ENCODE data around the gene CITED1. TPM values are rescaled to one million over a fixed set of nuclear protein-coding genes. Genes with fewer than 3 reads are reported as not detected.

CITED1 gene
- total and polyA plus RNA-seq, 2 donors (not counting 3 experiments of a cell fraction or from before 2014, with no cell fraction given): not detected

GRCh38 chrX:72254816-72255215 lies 50.9 kb downstream of the CITED1 start:
- Histone ChIP-seq H3K9me1 (replicated peaks; ENCODE audit: control insufficient read depth, extremely low read depth, insufficient read depth, low read length) (no peaks in the 10 kb centered on the region), H3K4me3 (replicated peaks in 1 of 3; ENCODE audit: insufficient read depth in 1 of 3, low read depth in 1 of 3, low read length in 3 of 3) (no peak overlapping the region), H3K36me3 (ENCODE audit: control insufficient read depth in 2 of 2, extremely low read depth in 1 of 2, insufficient read depth in 2 of 2, low read length in 2 of 2) (no peaks in the 10 kb centered on the region), H3K9ac (replicated peaks; ENCODE audit: extremely low read depth, insufficient read depth, low read length) (no peak overlapping the region), H4K20me1 (replicated peaks; ENCODE audit: control insufficient read depth, extremely low read depth, insufficient read depth, low read length) (no peaks in the 10 kb centered on the region), H3K9me3 (replicated peaks; ENCODE audit: control insufficient read depth, insufficient read depth, low read length) (no peaks in the 10 kb centered on the region), H3K79me2 (ENCODE audit: control insufficient read depth, insufficient read depth, low read length) (no peaks in the 10 kb centered on the region), H2AFZ (ENCODE audit: low read depth, low read length) (no peak overlapping the region), H3K4me1 (ENCODE audit: control insufficient read depth, extremely low read depth, insufficient read depth, low read length) (peaks cover 6% of the 10 kb centered on the region), H3K27me3 (ENCODE audit: control insufficient read depth in 2 of 2, insufficient read depth in 2 of 2, low read length in 2 of 2) (peaks cover 0 to 4% of the 10 kb centered on the region in 2 experiments), H3K4me2 (ENCODE audit: insufficient read depth, low read length) (no peak overlapping the region), H3K27ac (ENCODE audit: insufficient read depth, low read depth, low read length) (no peak overlapping the region)
- BruUV-seq (replicated peaks): no TSS peak
- dilution Hi-C loops (cut with MboI; ENCODE audit: extremely low pct_ligation_motif_present, low sequenced_read_pairs): no loop called here
- ChIA-PET CTCF (interaction anchor here (0.6 to 1.6 kb wide), 2 partner anchors 9 to 22 kb away, joined by 3 to 8 read pairs; partner anchors contain the start of gene RPS4X), POLR2A (no interaction called here)
- no peak for TF ChIP-seq POLR2A (IDR thresholded peaks at IDR 0.05; ENCODE audit: low read depth, low read length)
- TF ChIP-seq FOS (IDR thresholded peaks at IDR 0.05; ENCODE audit: borderline replicate concordance, insufficient read depth, low read length): no peak
- TF ChIP-seq MAX (IDR thresholded peaks at IDR 0.05; ENCODE audit: insufficient read depth, insufficient read length): no peak
- TF ChIP-seq CTCF (IDR thresholded peaks at IDR 0.05; ENCODE audit: extremely low read depth in 1 of 2, insufficient read depth in 1 of 2, low read depth in 1 of 2, low read length in 2 of 2): no peak
- TF ChIP-seq POLR2AphosphoS5 (IDR thresholded peaks at IDR 0.05; ENCODE audit: insufficient read depth, low read depth, low read length): no peak
- no peak for TF ChIP-seq JUN (IDR thresholded peaks at IDR 0.05; ENCODE audit: borderline replicate concordance, insufficient read depth, insufficient read length, low read depth)
- TF ChIP-seq EZH2 (IDR thresholded peaks at IDR 0.05; ENCODE audit: borderline replicate concordance, low read depth, low read length, severe bottlenecking): no peak
- no peak for TF ChIP-seq MYC (IDR thresholded peaks at IDR 0.05; ENCODE audit: low read depth, low read length)
- TF ChIP-seq GATA2 (IDR thresholded peaks at IDR 0.05; ENCODE audit: insufficient read depth, insufficient read length, low read depth, low read length): no peak
- FAIRE-seq (no peak), DNase-seq (ENCODE audit: low read depth, low spot score) (no peak)
- intact Hi-C loops (cut with micrococcal nuclease): no loop called here
